ENCODE measurements around the gene TLCD3A.
"Not testable (repeated sequence)": the region's sequence is repeated elsewhere in the genome, so short reads cannot be mapped to it uniquely, and the experiment has no call there.

The TLCD3A gene

DNA sequence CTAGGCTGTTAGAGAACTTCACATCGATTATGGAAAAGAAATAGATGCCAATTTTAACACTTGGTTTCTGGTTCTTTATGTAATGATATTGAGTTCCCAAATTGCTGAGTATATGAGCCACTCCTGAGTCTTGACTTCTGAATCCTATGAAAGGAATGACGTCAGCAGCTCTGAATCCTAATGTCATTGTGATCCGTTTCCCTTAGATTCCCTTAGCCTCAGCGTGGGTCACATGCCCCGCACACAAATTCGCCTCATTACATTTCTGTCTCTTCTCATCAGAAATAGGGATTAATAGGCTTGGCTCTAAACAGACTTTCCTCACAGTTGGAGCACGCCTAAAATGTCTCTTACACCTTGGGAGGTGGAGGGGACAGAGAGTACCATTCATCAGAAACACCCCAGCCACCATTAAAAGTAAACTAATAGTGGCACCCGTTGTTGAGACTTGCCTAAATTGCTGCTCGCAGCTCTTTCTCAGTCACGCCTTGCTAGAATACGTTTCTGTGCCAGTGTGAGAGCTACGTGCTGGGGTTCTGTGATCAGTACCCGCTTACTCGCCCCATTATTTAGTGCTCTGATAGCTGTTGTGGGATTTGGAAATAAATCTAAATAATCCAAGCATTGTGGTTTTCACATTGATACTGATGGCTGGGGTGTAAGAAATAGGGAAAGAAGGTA is 56.9 kb downstream of the TLCD3A start:
- DNase-seq (ENCODE audit: low spot score): no peak

GRCh38 chr17:789931-790873 is 57.8 kb downstream of the TLCD3A start:
- not testable (repeated sequence) for DNase-seq (ENCODE audit: low spot score)

GRCh38 chr17:790874-791247 is 58.5 kb downstream of the TLCD3A start:
- DNase-seq (ENCODE audit: low spot score): not testable (repeated sequence)

GRCh38 chr17:791829-792228 is 59.4 kb downstream of the TLCD3A start:
- DNase-seq (ENCODE audit: low spot score): no peak

GRCh38 chr17:792277-792676 is 59.9 kb downstream of the TLCD3A start:
- no peak for DNase-seq (ENCODE audit: low spot score)
